ENCODE measurements around the gene NOG. TPM values are rescaled to one million over a fixed set of nuclear protein-coding genes. Genes with fewer than 3 reads are reported as not detected.

NOG gene
- total RNA-seq, 1 donor from 2014 or later = 2.3 TPM

- ATAC-seq (no peak), DNase-seq (no peak)
- H3K27me3 ChIP-seq = peaks cover 17% of the 10 kb centered on the region
- no peak overlapping the region for H3K27ac ChIP-seq
- H3K4me1 ChIP-seq = no peaks in the 10 kb centered on the region
- no peak for TF ChIP-seq CTCF (IDR thresholded peaks at IDR 0.05)
- H3K9me3 ChIP-seq = no peaks in the 10 kb centered on the region
- H3K4me3 ChIP-seq = no peak overlapping the region
- H3K36me3 ChIP-seq = no peaks in the 10 kb centered on the region
- intact Hi-C loops (cut with DNase I) = no loop called here
Observed at GRCh38 chr17:56638591-56639051, 45.1 kb downstream of the NOG start.

GRCh38 chr17:56639517-56639916, 46.0 kb downstream of the NOG start:
- DNase-seq (no peak), ATAC-seq (no peak)
- Histone ChIP-seq H3K9me3 (no peaks in the 10 kb centered on the region), H3K27ac (no peak overlapping the region), H3K4me1 (no peaks in the 10 kb centered on the region), H3K27me3 (peaks cover 17% of the 10 kb centered on the region), H3K36me3 (no peaks in the 10 kb centered on the region), H3K4me3 (no peak overlapping the region)
- intact Hi-C loops (cut with DNase I) = no loop called here
- no peak for TF ChIP-seq CTCF (IDR thresholded peaks at IDR 0.05)

- Histone ChIP-seq H3K27me3 (peaks cover 17% of the 10 kb centered on the region), H3K9me3 (no peaks in the 10 kb centered on the region), H3K4me3 (no peak overlapping the region), H3K4me1 (no peaks in the 10 kb centered on the region), H3K36me3 (no peaks in the 10 kb centered on the region), H3K27ac (no peak overlapping the region)
- intact Hi-C loops (cut with DNase I) = no loop called here
- ATAC-seq (no peak), DNase-seq (no peak)
- no peak for TF ChIP-seq CTCF (IDR thresholded peaks at IDR 0.05)
Observed at GRCh38 chr17:56640116-56640515, 46.6 kb downstream of the NOG start.

GRCh38 chr17:56641373-56641772, 47.9 kb downstream of the NOG start:
- no peaks in the 10 kb centered on the region for H3K4me1 ChIP-seq
- no peak for ATAC-seq
- intact Hi-C loops (cut with DNase I) = no loop called here
- no peak overlapping the region for H3K4me3 ChIP-seq
- no peak for TF ChIP-seq CTCF (IDR thresholded peaks at IDR 0.05)
- DNase-seq = no peak
- H3K9me3 ChIP-seq = no peaks in the 10 kb centered on the region
- H3K27ac ChIP-seq = no peak overlapping the region
- peaks cover 17% of the 10 kb centered on the region for H3K27me3 ChIP-seq
- H3K36me3 ChIP-seq = no peaks in the 10 kb centered on the region

GRCh38 chr17:56641894-56642293, 48.4 kb downstream of the NOG start:
- no peak for ATAC-seq
- intact Hi-C loops (cut with DNase I) = no loop called here

More at GRCh38 chr17:56641894-56642293, 48.4 kb downstream of the NOG start:
- no peaks in the 10 kb centered on the region for H3K9me3 ChIP-seq
- DNase-seq = no peak
- no peak for TF ChIP-seq CTCF (IDR thresholded peaks at IDR 0.05)
- no peak overlapping the region for H3K4me3 ChIP-seq
- no peaks in the 10 kb centered on the region for H3K4me1 ChIP-seq
- H3K36me3 ChIP-seq = no peaks in the 10 kb centered on the region
- no peak overlapping the region for H3K27ac ChIP-seq
- H3K27me3 ChIP-seq = peaks cover 15% of the 10 kb centered on the region
